Endodermal cell (in vitro differentiated cells): Measurements from ENCODE around the gene ADAMTS17. TPM values are rescaled to one million over a fixed set of nuclear protein-coding genes. Genes with fewer than 3 reads are reported as not detected.

Experiments used
- DNase-seq: peaks from one replicate; pipeline ENCODE4 v3.0.0-alpha.2; 2017
- H3K27ac ChIP-seq: 2 replicates; pipeline ENCODE4 v1.5.1; 2013; ENCODE audit warnings: mild to moderate bottlenecking, low read depth, low read length, moderate library complexity
- H3K27me3 ChIP-seq: 2 replicates; pipeline ENCODE4 v1.6.1; 2013; ENCODE audit warnings: mild to moderate bottlenecking, low read length, moderate library complexity; ENCODE audit not compliant: insufficient read depth, control insufficient read depth, poor library complexity, severe bottlenecking
- H3K36me3 ChIP-seq: 2 replicates; pipeline ENCODE4 v1.7.0; 2013; ENCODE audit warnings: mild to moderate bottlenecking, low read length, moderate library complexity; ENCODE audit not compliant: control insufficient read depth, insufficient read depth
- H3K4me1 ChIP-seq: one replicate; pipeline ENCODE4 v1.7.0; 2013; ENCODE audit warnings: low read length; ENCODE audit not compliant: control insufficient read depth, insufficient read depth
- H3K4me3 ChIP-seq: 2 replicates; pipeline ENCODE4 v1.5.1; 2013; ENCODE audit warnings: mild to moderate bottlenecking, low read length, moderate library complexity
- H3K9ac ChIP-seq: 2 replicates; pipeline ENCODE4 v1.6.1; 2013; ENCODE audit warnings: mild to moderate bottlenecking, low read length, moderate library complexity; ENCODE audit not compliant: poor library complexity, severe bottlenecking; ENCODE audit errors: extremely low read depth
- H3K9me3 ChIP-seq: 2 replicates; pipeline ENCODE4 v1.6.1; 2013; ENCODE audit warnings: mild to moderate bottlenecking, low read length, moderate library complexity; ENCODE audit not compliant: control insufficient read depth
- H3K27ac Mint-ChIP-seq: 2 replicates; pipeline ENCODE4 v1.8.0; 2020; ENCODE audit warnings: mixed read lengths
- H3K27me3 Mint-ChIP-seq: 2 replicates; pipeline ENCODE4 v1.8.0; 2021; ENCODE audit warnings: mild to moderate bottlenecking, mixed read lengths; ENCODE audit not compliant: insufficient read depth
- H3K36me3 Mint-ChIP-seq: 2 replicates; pipeline ENCODE4 v1.8.0; 2020; ENCODE audit warnings: low read depth, mixed read lengths
- H3K4me1 Mint-ChIP-seq: 2 replicates; pipeline ENCODE4 v1.8.0; 2020; ENCODE audit warnings: mixed read lengths
- H3K4me3 Mint-ChIP-seq: 2 replicates; pipeline ENCODE4 v1.8.0; 2020; ENCODE audit warnings: mild to moderate bottlenecking, moderate library complexity, mixed read lengths
- H3K9me3 Mint-ChIP-seq: 2 replicates; pipeline ENCODE4 v1.8.0; 2020; ENCODE audit warnings: mild to moderate bottlenecking, mixed read lengths
- WGBS, 2 experiments: methylation state at CpG; one replicate each; pipeline versions ENCODE4 v1.1.5 to v1.1.7; 2013; ENCODE audit warnings: missing lambda C conversion rate in 2 of 2, mixed read lengths in 1 of 2; ENCODE audit not compliant: insufficient coverage in 1 of 2, insufficient read length in 1 of 2; 5-methylcytosine and 5-hydroxymethylcytosine counted together
- total RNA-seq, 2 donors: library from RNA; stranded (reverse); fragmentation: NEBNext Ultra II Directional in 1 of 2; extraction: Animal tissue kit (Norgen Biotek cat#: 25700) in 1 of 2; gene quantifications; 2 replicates in 1 of 2; 3 replicates in 1 of 2; pipeline ENCODE4 v1.2.1, GENCODE V29; 2021
- TF ChIP-seq, protein P1 (sequence below): fragments of 200-600 bp; sonication (generic); conservative IDR thresholded peaks from 2 replicates; pipeline ENCODE4 v1.5.0; 2021; ENCODE audit warnings: antibody characterized with exemption, mild to moderate bottlenecking

Gene ADAMTS17
- total RNA-seq, 2 donors from 2014 or later = 0.82 to 2.3 TPM

DNA sequence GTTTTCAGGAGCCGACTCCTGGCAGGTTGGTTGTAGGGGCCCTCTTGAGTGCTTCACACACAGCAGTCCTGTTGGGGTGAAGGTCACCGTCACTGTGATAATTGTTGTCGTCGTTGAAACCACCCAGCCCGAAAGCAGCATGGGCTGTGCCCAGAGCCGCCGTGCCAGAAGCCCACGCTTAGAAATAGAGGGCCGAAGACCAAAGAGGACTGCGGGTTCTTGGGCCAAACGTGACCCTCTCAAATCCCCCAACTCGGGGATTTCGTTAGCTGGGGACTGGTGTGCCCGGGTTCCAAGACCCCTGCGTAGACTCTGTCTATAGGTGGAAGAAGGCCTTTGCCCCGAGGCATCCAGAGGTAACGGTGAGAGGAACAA lies 7.5 kb upstream of the ADAMTS17 start:
- peaks cover 22% of the 10 kb centered on the region for H3K27me3 ChIP-seq
- Mint-ChIP-seq H3K36me3 (no peaks in the 10 kb centered on the region), H3K4me1 (no peaks in the 10 kb centered on the region), H3K27ac (no peak overlapping the region), H3K4me3 (peak overlapping the region; percentile 86), H3K9me3 (no peaks in the 10 kb centered on the region), H3K27me3 (peaks cover 56% of the 10 kb centered on the region)
- H3K36me3 ChIP-seq = no peaks in the 10 kb centered on the region
- WGBS, 2 experiments = 77 to 82% methylated on average over 15 to 17 of the region's 17 CpGs
- H3K9ac ChIP-seq = no peak overlapping the region
- no peak for DNase-seq
- TF ChIP-seq, protein P1, sequence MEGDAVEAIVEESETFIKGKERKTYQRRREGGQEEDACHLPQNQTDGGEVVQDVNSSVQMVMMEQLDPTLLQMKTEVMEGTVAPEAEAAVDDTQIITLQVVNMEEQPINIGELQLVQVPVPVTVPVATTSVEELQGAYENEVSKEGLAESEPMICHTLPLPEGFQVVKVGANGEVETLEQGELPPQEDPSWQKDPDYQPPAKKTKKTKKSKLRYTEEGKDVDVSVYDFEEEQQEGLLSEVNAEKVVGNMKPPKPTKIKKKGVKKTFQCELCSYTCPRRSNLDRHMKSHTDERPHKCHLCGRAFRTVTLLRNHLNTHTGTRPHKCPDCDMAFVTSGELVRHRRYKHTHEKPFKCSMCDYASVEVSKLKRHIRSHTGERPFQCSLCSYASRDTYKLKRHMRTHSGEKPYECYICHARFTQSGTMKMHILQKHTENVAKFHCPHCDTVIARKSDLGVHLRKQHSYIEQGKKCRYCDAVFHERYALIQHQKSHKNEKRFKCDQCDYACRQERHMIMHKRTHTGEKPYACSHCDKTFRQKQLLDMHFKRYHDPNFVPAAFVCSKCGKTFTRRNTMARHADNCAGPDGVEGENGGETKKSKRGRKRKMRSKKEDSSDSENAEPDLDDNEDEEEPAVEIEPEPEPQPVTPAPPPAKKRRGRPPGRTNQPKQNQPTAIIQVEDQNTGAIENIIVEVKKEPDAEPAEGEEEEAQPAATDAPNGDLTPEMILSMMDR = no peak
- no peak overlapping the region for H3K27ac ChIP-seq
- no peak overlapping the region for H3K4me3 ChIP-seq
- no peaks in the 10 kb centered on the region for H3K9me3 ChIP-seq
- no peaks in the 10 kb centered on the region for H3K4me1 ChIP-seq

DNA sequence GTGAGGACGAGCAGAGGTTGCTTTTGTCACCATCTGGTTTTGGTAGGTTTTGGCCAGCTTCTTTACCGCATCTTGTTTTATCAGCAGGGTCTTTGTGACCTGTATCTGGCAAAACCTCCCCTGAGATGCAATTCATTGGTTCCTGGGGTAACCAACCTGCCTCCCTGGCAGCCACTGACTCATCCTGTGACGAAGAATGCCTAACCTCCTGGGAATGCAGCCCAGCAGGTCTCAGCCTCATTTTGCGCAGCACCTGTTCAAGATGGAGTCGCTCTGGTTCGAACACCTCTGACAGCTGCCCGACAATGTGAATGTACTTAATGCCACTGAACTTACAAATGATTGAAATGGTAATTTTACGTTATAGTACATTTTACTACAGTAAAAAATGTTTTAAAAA lies 6.8 kb upstream of the ADAMTS17 start:
- 88 to 89% methylated on average over 6 to 7 of the region's 8 CpGs for WGBS, 2 experiments
- peaks cover 56% of the 10 kb centered on the region for H3K27me3 Mint-ChIP-seq
- no peaks in the 10 kb centered on the region for H3K36me3 Mint-ChIP-seq
- no peak overlapping the region for H3K27ac Mint-ChIP-seq
- H3K4me3 Mint-ChIP-seq = no peak overlapping the region
- Histone ChIP-seq H3K4me3 (no peak overlapping the region), H3K27ac (no peak overlapping the region), H3K9me3 (no peaks in the 10 kb centered on the region), H3K9ac (no peak overlapping the region), H3K4me1 (no peaks in the 10 kb centered on the region), H3K36me3 (no peaks in the 10 kb centered on the region), H3K27me3 (peaks cover 30% of the 10 kb centered on the region)
- TF ChIP-seq, protein P1 = no peak
- H3K9me3 Mint-ChIP-seq = no peaks in the 10 kb centered on the region
- no peaks in the 10 kb centered on the region for H3K4me1 Mint-ChIP-seq
- no peak for DNase-seq

DNA sequence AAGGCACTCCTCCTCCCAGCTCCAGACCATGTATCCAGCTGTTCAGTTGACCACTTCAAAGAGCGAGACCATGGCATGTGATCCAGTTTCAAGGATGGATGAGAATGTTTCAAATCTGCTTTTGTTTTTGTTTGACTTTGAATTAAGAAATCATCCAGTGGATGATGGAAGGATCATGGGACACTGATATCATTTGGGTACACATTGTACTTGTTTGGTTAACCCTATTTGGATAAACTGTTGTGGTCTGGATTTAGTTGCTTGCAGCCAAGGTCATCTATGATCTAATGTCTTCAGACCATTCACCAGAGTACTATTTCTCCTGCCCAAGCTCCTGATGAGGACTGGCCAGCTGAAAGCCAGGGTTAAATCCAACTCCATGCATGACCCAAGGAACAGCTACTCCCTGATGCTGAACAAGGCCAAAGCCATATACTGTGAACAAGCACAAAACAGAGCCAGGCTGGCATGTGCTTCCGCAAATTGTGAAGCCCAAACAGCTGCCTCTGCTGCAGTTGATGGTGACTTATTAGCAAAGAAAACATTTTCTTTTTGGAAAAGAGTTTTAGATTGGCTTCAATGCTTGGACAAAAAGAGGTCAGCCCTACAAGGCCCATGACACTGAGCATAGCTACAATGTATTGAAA lies 5.2 kb upstream of the ADAMTS17 start:
- Histone ChIP-seq H3K4me1 (no peaks in the 10 kb centered on the region), H3K27me3 (peaks cover 45% of the 10 kb centered on the region), H3K27ac (no peak overlapping the region), H3K4me3 (no peak overlapping the region), H3K36me3 (no peaks in the 10 kb centered on the region), H3K9ac (no peak overlapping the region), H3K9me3 (no peaks in the 10 kb centered on the region)
- H3K9me3 Mint-ChIP-seq = no peaks in the 10 kb centered on the region
- H3K27ac Mint-ChIP-seq = no peak overlapping the region
- no peaks in the 10 kb centered on the region for H3K4me1 Mint-ChIP-seq
- peaks cover 72% of the 10 kb centered on the region for H3K27me3 Mint-ChIP-seq
- no peaks in the 10 kb centered on the region for H3K36me3 Mint-ChIP-seq
- TF ChIP-seq, protein P1 = no peak
- H3K4me3 Mint-ChIP-seq = no peak overlapping the region
- DNase-seq = no peak
- WGBS, 2 experiments = 50 to 67% methylated on average over 1 to 2 of the region's 2 CpGs
